Measurements from ENCODE around the gene RAB21.
"Not testable (repeated sequence)": the region's sequence is repeated elsewhere in the genome, so short reads cannot be mapped to it uniquely, and the experiment has no call there.

The RAB21 gene

GRCh38 chr12:71755146-71755892, 656 bp downstream of the RAB21 start:
- DNase-seq = peak; percentile 47

DNA sequence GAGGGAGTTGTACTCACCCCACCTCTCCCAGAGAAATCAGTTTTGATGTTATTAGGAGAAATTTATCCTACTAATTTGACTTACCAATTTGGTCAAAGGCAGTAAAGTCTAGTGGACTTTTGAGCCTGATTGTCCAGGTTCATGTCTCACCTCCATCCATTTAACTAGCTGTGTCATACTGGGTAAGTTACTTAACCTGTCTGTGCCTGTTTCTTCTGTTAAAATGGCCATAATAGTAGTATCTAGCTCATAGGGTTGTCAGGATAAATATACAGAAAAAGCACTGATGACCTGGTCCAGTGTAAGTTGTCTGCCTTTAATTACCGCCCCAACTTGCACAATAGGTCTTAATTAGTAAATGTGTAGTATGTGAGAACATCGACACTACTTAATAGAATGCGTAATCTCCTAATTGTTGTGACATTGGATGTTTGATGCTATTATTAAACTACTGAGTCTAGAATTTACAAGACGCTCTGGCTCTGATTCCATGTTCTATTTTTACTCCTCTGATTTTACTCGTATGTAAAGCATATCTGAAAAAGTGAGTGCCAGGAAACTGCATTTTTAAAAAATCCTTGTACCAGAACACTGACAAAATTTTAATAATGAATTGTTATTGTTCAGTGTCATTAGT, 1.5 kb downstream of the RAB21 start:
- DNase-seq = no peak

GRCh38 chr12:71759941-71760340, 5.3 kb downstream of the RAB21 start:
- no peak for DNase-seq

DNA sequence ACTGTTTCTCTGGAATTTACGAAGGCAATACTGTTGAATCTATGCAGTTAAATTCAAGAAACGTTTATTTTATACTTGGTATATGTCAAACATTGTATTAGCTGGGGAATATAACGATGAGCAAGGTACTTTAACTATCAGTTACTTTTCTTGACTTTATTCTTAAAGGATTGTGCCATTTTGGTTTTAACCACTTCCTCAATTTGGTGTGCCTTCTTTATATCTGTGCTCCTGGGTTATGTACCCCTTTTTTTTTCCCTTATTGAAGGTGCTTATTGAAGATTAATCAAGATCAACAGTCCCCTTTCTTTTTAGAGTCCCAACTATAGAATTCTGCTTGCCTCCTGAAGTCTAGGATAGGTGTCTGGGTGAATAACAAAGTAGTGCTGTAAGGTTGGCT, 5.8 kb downstream of the RAB21 start:
- no peak for DNase-seq

DNA sequence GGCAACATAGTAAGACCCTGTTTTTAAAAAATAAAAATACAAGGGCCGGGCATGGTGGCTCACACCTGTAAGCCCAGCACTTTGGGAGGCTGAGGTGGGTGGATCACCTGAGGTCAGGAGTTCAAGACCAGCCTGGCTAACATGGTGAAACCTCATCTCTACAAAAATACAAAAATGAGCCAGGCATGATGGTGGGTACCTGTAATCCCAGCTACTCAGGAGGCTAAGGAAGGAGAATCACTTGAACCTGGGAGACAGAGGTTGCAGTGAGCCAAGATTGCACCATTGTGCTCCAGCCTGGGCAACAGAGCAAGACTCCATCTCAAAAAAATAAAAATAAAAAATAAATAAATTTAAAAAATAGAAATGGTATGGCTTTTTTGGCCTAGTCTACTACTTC, 6.7 kb downstream of the RAB21 start:
- not testable (repeated sequence) for DNase-seq

GRCh38 chr12:71763677-71764379, 9.2 kb downstream of the RAB21 start:
- DNase-seq = no peak

DNA sequence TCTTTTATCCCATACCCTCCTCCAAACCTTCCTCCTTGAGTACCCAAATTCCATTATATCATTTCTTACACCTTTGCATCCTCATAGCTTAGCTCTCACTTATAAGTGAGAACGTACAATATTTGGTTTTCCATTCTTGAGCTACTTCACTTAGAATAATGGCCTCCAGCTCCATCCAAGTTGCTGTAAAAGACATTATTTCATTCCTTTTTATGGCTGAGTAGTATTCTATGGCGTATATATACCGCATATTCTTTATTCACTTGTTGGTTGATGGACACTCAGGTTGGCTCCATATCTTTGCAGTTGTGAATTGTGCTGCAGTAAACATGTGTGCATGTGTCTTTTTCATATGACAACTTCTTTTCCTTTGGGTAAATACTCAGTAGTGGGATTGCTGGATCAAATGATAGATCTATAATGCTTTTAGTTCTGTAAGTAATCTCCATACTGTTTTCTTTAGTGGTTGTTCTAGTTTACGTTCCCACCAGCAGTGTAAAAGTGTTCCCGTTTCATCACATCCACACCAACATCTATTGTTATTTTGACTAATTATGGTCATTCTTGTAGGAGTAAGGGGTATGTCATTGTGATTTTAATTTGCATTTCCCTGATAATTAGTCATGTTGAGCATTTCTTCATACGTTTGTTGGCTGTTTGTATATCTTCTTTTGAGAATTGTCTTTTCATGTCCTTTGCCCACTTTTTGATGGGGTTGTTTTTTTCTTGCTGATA, 10.1 kb downstream of the RAB21 start:
- no peak for DNase-seq

- DNase-seq = no peak
These were observed 11.5 kb downstream of the RAB21 start for GRCh38 chr12:71766202-71766601.

DNA sequence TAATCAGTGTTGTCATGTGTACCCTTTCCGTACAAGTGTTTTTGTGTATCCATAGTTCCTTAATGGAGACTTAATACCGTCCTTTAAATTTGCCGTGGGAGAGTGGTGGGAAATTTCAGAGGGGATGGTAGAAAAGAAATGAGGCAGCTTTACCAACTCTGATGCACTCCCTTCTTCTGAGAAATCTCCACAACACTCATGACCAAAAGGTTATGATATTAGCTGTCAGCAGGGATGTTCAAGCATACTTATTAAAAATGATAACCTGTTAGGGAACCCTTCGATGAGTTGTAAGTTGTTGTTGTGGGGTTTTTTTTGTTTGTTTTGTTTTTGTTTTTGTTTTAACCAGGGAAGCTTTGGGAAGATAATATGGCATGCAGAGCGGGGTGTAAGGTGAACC, 12.5 kb downstream of the RAB21 start:
- DNase-seq = no peak

DNA sequence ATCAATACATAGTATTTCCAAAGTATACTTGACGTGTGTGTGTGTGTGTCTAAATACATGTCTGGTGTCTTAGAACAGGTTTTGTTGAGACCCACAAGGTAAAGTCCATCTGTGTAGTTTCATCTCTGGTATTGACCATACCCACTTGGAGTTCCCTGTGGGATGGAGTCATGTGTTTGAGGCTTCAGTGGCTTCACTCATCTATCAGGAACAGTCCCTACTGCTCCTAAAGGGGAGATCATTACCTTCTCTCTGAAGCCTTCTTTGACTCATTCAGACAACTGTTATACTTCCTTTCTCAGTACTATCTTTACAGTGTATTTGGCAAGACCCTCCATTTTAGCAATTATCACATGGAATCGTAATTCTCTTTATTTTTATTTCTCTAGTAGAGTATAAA, 14.2 kb downstream of the RAB21 start:
- no peak for DNase-seq

- no peak for DNase-seq
These were observed 16.4 kb downstream of the RAB21 start for GRCh38 chr12:71771069-71771468.

- no peak for DNase-seq
These were observed 18.1 kb downstream of the RAB21 start for GRCh38 chr12:71772735-71773134.

DNA sequence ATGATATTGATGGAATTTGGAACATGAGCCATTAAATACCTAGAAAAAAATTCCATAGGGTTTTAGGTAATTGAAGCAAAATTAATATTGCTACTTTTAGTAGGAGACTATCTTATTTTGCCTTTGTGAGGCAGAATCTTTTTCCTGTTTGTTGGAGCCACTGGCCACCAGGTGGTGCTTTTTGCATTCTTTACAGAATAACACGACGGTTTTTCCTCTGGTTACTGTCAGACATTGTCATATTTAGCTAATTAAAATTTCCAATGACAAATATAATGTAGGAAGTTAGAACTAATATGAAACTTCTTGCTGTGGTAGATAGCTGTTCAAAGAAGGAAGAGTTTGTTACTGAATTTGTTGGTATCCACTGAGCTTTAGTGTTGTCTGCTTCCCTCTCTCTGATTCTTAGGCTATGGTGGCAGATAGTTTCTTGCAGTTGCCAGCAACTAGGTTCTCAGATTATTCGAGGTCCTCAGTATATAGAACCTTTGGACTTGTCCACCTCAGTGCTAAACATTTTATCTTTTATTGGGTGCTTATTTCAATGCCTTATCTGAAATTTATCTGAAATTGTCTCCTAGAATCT, 25.7 kb downstream of the RAB21 start:
- peak; percentile 32 for DNase-seq

DNA sequence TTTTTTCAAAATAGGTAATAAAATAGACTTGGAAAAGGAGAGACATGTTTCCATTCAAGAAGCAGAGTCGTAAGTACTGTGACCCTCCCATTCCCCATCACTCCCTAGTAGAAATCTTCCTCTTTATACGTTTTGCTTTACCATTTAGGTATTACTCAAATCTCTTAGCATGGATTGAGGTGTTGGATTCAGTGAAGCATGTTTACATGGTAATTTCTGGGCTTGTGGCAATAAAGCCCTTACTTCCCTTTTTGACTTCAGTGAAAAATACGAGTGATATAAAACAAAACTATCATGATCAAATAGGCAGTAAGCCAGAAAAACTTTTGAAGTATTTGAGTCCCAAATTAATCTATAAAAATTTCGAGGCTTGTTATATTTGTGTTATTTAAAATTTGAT, 27.4 kb downstream of the RAB21 start:
- DNase-seq = no peak

GRCh38 chr12:71786829-71787228, 32.2 kb downstream of the RAB21 start:
- no peak for DNase-seq

DNA sequence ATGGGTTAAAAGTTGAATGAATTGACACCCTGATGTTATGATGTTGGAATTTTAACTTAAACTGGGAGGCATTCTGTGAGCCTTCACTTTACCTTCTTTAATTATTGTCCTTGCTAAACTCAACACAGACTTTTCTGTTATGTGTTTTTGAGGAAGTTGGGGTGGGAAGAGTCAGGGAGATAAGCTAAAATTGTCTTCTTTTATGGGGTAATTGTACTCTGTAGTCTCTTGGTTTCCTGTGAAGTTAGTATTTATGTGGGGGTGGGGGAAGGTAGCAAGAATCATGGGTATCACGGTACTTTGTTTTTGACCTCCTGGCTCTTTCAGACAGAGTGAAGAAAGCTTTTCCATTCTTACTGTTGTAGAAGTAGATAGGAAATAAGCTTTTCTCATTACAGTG, 32.9 kb downstream of the RAB21 start:
- no peak for DNase-seq

- no peak for DNase-seq
These were observed 35.7 kb downstream of the RAB21 start for GRCh38 chr12:71790331-71790730.

DNA sequence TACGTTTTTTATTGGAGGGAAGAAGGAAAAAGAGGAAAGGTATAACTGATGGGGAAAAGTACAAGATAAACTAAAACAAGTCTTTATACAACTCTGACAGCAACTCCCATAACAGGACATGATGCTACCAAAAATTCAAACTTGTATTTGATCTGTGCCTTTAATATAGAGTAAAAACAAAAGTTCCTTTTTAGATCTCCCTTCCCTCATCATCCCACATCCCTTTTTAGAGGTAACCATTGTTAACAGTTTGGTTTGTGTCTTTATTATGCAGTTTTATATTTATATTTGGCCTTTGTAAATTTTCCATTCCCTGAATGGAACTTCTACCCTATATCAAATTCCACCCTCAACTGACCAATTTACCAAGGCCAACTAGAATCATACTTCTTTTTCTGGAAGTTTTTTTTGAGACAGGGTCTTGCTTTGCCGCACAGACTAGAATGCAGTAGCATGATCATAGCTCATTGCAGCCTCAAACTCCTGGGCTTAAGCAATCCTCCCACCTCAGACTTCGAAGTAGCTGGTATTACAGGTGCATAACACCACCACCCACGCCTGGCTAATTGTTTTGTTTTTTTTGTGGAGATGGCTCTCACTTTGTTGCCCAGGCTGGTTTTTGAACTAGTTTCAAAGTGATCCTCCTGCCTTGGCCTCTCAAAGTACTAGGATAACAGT, 36.9 kb downstream of the RAB21 start:
- no peak for DNase-seq

- DNase-seq = no peak
These were observed 37.9 kb downstream of the RAB21 start for GRCh38 chr12:71792599-71792998.

DNA sequence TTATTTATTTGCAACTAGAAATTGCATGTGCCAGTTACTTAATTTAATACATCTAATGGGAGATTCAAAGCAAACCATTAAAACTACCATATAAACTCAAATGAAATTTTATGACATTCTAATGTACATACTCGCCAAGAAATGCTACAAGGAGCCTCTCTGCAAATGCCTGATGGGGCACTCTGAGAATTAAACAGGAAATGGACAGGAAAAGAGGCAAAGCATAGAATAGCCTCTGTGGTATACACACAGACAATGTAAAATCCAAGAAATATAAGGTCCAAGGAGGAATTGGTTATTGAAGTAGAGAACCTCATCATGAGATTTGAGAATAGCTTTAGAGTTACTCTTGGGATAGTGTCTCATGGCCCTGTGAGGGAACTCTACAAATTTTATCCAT, 41.2 kb downstream of the RAB21 start:
- no peak for DNase-seq

GRCh38 chr12:71797531-71797930, 42.9 kb downstream of the RAB21 start:
- no peak for DNase-seq

- DNase-seq = no peak
These were observed 44.4 kb downstream of the RAB21 start for GRCh38 chr12:71799106-71799505.

GRCh38 chr12:71800177-71800576, 45.5 kb downstream of the RAB21 start:
- DNase-seq = no peak

Measured in NCI-H510A treated with DMSO at 0.1 percent for 48 hours (cell line).